Liver (tissue), 9 donors: ENCODE data around the gene MEGF11. TPM values are rescaled to one million over a fixed set of nuclear protein-coding genes. Genes with fewer than 3 reads are reported as not detected.

Experiments
- DNase-seq: peaks from one replicate; pipeline ENCODE4 v3.0.0-alpha.2; 2017; ENCODE audit warnings: low spot score
- H3K27ac ChIP-seq, 2 donors: one replicate each; pipeline ENCODE4 v1.7.0; 2013; ENCODE audit warnings: inconsistent platforms in 2 of 2, low read length in 2 of 2, control low read depth in 1 of 2, low read depth in 1 of 2, mild to moderate bottlenecking in 1 of 2
- H3K27me3 ChIP-seq, 4 donors: one replicate each; pipeline versions ENCODE4 v1.6.1 to v1.7.0; 2013; ENCODE audit warnings: low read length in 3 of 4, inconsistent platforms in 1 of 4, mild to moderate bottlenecking in 1 of 4, moderate library complexity in 1 of 4; ENCODE audit not compliant: control insufficient read depth in 4 of 4, insufficient read depth in 4 of 4
- H3K36me3 ChIP-seq, 4 donors: one replicate each; pipeline versions ENCODE4 v1.6.1 to v1.7.0; 2013; ENCODE audit warnings: low read length in 3 of 4, mild to moderate bottlenecking in 3 of 4, low read depth in 1 of 4, moderate library complexity in 1 of 4; ENCODE audit not compliant: control insufficient read depth in 4 of 4, insufficient read depth in 3 of 4
- H3K4me1 ChIP-seq, 4 donors: one replicate each; pipeline versions ENCODE4 v1.6.1 to v1.7.0; 2013; ENCODE audit warnings: low read length in 3 of 4, mild to moderate bottlenecking in 3 of 4, moderate library complexity in 1 of 4; ENCODE audit not compliant: control insufficient read depth in 4 of 4, insufficient read depth in 4 of 4
- H3K4me3 ChIP-seq, 3 donors: one replicate each; pipeline versions ENCODE4 v1.6.1 to v1.7.0; 2013; ENCODE audit warnings: low read length in 3 of 3, control low read depth in 1 of 3, low read depth in 1 of 3, mild to moderate bottlenecking in 1 of 3
- H3K9ac ChIP-seq, 2 donors: one replicate each; pipeline ENCODE4 v1.7.0; 2013; ENCODE audit warnings: low read length in 2 of 2, mild to moderate bottlenecking in 2 of 2, moderate library complexity in 2 of 2, control low read depth in 1 of 2, low read depth in 1 of 2
- H3K9me3 ChIP-seq, 4 donors: one replicate each; pipeline versions ENCODE4 v1.6.1 to v1.7.0; 2013; ENCODE audit warnings: low read length in 3 of 4; ENCODE audit not compliant: control insufficient read depth in 4 of 4
- ATF3 ChIP-seq: IDR thresholded peaks from 2 replicates; pipeline ENCODE4 v1.6.1; 2016; ENCODE audit warnings: antibody characterized with exemption
- EGR1 ChIP-seq, 2 donors: IDR thresholded peaks; 2 replicates each; pipeline ENCODE4 v1.6.1; 2016 to 2018; ENCODE audit warnings: antibody characterized with exemption in 2 of 2, low read depth in 2 of 2
- FOXA1 ChIP-seq: IDR thresholded peaks from 2 replicates; pipeline ENCODE4 v1.6.1; 2016; ENCODE audit warnings: antibody characterized with exemption
- FOXA2 ChIP-seq: IDR thresholded peaks from 2 replicates; pipeline ENCODE4 v1.6.1; 2016; ENCODE audit warnings: antibody characterized with exemption
- GABPA ChIP-seq, 2 donors: IDR thresholded peaks in 1 of 2; conservative IDR thresholded peaks in 1 of 2; 2 replicates each; pipeline ENCODE4 v1.6.1; 2016; ENCODE audit warnings: antibody characterized with exemption in 2 of 2, mild to moderate bottlenecking in 1 of 2, moderate library complexity in 1 of 2
- HNF4A ChIP-seq, 2 donors: conservative IDR thresholded peaks; 2 replicates each; pipeline ENCODE4 v1.6.1; 2016; ENCODE audit warnings: antibody characterized with exemption in 2 of 2, mild to moderate bottlenecking in 2 of 2
- HNF4G ChIP-seq: IDR thresholded peaks from 2 replicates; pipeline ENCODE4 v1.6.1; 2016; ENCODE audit warnings: antibody characterized with exemption
- JUND ChIP-seq, 2 donors: IDR thresholded peaks; 2 replicates each; pipeline ENCODE4 v1.6.1; 2016; ENCODE audit warnings: antibody characterized with exemption in 2 of 2
- NR2F2 ChIP-seq: IDR thresholded peaks from 2 replicates; pipeline ENCODE4 v1.6.1; 2016; ENCODE audit warnings: antibody characterized with exemption
- RAD21 ChIP-seq, 2 donors: IDR thresholded peaks; 2 replicates each; pipeline ENCODE4 v1.6.1; 2016; ENCODE audit warnings: antibody characterized with exemption in 2 of 2, mild to moderate bottlenecking in 2 of 2
- RXRA ChIP-seq, 2 donors: IDR thresholded peaks; 2 replicates each; pipeline ENCODE4 v1.6.1; 2017 to 2018; ENCODE audit warnings: antibody characterized with exemption in 2 of 2, mild to moderate bottlenecking in 1 of 2
- SP1 ChIP-seq: IDR thresholded peaks from 2 replicates; pipeline ENCODE4 v1.6.1; 2018; ENCODE audit warnings: antibody characterized with exemption, mild to moderate bottlenecking
- TAF1 ChIP-seq: conservative IDR thresholded peaks from 2 replicates; pipeline ENCODE4 v1.6.1; 2016; ENCODE audit warnings: antibody characterized with exemption, mild to moderate bottlenecking
- YY1 ChIP-seq: IDR thresholded peaks from 2 replicates; pipeline ENCODE4 v1.6.1; 2016; ENCODE audit warnings: antibody characterized with exemption, mild to moderate bottlenecking
- WGBS: extraction: QIAGEN DNeasy Blood & Tissue Kit; methylation state at CpG from one replicate; pipeline ENCODE4 v1.1.7; 2013; 5-methylcytosine and 5-hydroxymethylcytosine counted together
- polyA plus RNA-seq, 2 donors: library from polyadenylated mRNA; stranded (reverse) in 1 of 2; unstranded in 1 of 2; fragments of 200-250 nt in 1 of 2; fragments of >200 nt in 1 of 2; fragmentation: Nextera tagmentation in 1 of 2; extraction: Ambion mirVana in 1 of 2; gene quantifications; one replicate each; pipeline versions ENCODE4 v1.2.1 to v1.2.3, GENCODE V29; 2013 to 2015
- total RNA-seq, 2 donors: library from RNA; depleted of rRNA; stranded (reverse); fragments of >200 nt; gene quantifications; one replicate each; pipeline ENCODE4 v1.2.3, GENCODE V29; 2014
- TF ChIP-seq, protein P1 (sequence below): IDR thresholded peaks from 2 replicates; pipeline ENCODE4 v1.6.1; 2016; ENCODE audit warnings: antibody characterized with exemption
- TF ChIP-seq, protein P2 (sequence below): IDR thresholded peaks from 2 replicates; pipeline ENCODE4 v1.6.1; 2016; ENCODE audit warnings: antibody characterized with exemption
- TF ChIP-seq, protein P3 (sequence below): fragments of 150-350 bp; IDR thresholded peaks from 2 replicates; pipeline ENCODE4 v1.5.1; 2017; ENCODE audit warnings: improper control_type of control experiment, low read depth, low read length; ENCODE audit not compliant: missing input control
- TF ChIP-seq, protein P4 (sequence below): IDR thresholded peaks from 2 replicates; pipeline ENCODE4 v1.6.1; 2016; ENCODE audit warnings: antibody characterized with exemption, mild to moderate bottlenecking
- donor health status: healthy.
- donor health status: healthy.
- donor health status: healthy.
- donor health status: healthy.
- donor health status: healthy.

MEGF11 gene
- total and polyA plus RNA-seq, 4 donors = under 0.01 to 0.51 (median 0.03) TPM; not detected in 1

- 79% methylated on average over 14 of the region's 14 CpGs for WGBS
- Histone ChIP-seq H3K27me3 (peaks cover 0 to 3% (median 1%) of the 10 kb centered on the region in 4 donors), H3K4me1 (no peaks in the 10 kb centered on the region), H3K36me3 (no peaks in the 10 kb centered on the region), H3K27ac (no peak overlapping the region), H3K9ac (no peak overlapping the region), H3K9me3 (peaks cover 0 to 4% (median under 1%) of the 10 kb centered on the region in 4 donors), H3K4me3 (no peak overlapping the region)
- no peak for TF ChIP-seq YY1
- no peak for TF ChIP-seq NR2F2
- no peak for TF ChIP-seq ATF3
- TF ChIP-seq, protein P1, sequence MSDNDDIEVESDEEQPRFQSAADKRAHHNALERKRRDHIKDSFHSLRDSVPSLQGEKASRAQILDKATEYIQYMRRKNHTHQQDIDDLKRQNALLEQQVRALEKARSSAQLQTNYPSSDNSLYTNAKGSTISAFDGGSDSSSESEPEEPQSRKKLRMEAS = no peak
- DNase-seq = no peak
Observed at GRCh38 chr15:66233487-66234415, 19.8 kb downstream of the MEGF11 start.

DNA sequence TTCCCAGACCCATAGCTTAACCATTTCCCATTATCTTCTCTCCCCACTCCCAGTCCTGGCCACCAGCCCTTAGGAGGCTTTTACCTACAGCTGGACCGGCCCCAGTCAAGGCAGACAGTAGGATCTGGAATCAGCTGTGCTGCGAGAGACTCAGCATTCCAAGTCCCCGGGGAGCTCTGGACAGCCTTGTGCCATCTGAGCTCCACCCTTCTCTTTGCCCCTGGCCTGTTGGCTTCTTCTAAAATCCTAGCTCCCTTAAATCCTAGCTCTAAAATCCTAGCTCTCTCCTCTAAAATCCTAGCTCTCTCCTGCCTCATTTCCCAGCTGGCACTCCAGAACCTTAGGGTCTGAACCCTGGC, 21.3 kb downstream of the MEGF11 start:
- Histone ChIP-seq H3K27me3 (peaks cover 0 to 3% (median 0%) of the 10 kb centered on the region in 4 donors), H3K27ac (no peak overlapping the region), H3K36me3 (no peaks in the 10 kb centered on the region), H3K4me1 (no peaks in the 10 kb centered on the region), H3K9ac (no peak overlapping the region), H3K4me3 (no peak overlapping the region), H3K9me3 (peaks cover 0 to 6% (median 2%) of the 10 kb centered on the region in 4 donors)
- no peak for DNase-seq
- WGBS = 72% methylated on average over 3 of the region's 3 CpGs
- TF ChIP-seq, protein P2, sequence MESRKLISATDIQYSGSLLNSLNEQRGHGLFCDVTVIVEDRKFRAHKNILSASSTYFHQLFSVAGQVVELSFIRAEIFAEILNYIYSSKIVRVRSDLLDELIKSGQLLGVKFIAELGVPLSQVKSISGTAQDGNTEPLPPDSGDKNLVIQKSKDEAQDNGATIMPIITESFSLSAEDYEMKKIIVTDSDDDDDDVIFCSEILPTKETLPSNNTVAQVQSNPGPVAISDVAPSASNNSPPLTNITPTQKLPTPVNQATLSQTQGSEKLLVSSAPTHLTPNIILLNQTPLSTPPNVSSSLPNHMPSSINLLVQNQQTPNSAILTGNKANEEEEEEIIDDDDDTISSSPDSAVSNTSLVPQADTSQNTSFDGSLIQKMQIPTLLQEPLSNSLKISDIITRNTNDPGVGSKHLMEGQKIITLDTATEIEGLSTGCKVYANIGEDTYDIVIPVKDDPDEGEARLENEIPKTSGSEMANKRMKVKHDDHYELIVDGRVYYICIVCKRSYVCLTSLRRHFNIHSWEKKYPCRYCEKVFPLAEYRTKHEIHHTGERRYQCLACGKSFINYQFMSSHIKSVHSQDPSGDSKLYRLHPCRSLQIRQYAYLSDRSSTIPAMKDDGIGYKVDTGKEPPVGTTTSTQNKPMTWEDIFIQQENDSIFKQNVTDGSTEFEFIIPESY = no peak
- TF ChIP-seq JUND (IDR thresholded peaks at IDR 0.05) (no peak), NR2F2 (no peak), RAD21 (IDR thresholded peaks at IDR 0.05) (no peak), SP1 (no peak), YY1 (no peak), FOXA2 (no peak), RXRA (IDR thresholded peaks at IDR 0.05) (no peak), ATF3 (no peak), EGR1 (IDR thresholded peaks at IDR 0.05; ENCODE audit: low read depth in 2 of 2) (no peak), TAF1 (no peak), HNF4G (no peak), HNF4A (conservative IDR thresholded peaks at IDR 0.05) (no peak), GABPA (IDR thresholded peaks at IDR 0.05 in 1 of 2, conservative IDR thresholded peaks at IDR 0.05 in 1 of 2) (no peak), FOXA1 (no peak)
- TF ChIP-seq, protein P3, sequence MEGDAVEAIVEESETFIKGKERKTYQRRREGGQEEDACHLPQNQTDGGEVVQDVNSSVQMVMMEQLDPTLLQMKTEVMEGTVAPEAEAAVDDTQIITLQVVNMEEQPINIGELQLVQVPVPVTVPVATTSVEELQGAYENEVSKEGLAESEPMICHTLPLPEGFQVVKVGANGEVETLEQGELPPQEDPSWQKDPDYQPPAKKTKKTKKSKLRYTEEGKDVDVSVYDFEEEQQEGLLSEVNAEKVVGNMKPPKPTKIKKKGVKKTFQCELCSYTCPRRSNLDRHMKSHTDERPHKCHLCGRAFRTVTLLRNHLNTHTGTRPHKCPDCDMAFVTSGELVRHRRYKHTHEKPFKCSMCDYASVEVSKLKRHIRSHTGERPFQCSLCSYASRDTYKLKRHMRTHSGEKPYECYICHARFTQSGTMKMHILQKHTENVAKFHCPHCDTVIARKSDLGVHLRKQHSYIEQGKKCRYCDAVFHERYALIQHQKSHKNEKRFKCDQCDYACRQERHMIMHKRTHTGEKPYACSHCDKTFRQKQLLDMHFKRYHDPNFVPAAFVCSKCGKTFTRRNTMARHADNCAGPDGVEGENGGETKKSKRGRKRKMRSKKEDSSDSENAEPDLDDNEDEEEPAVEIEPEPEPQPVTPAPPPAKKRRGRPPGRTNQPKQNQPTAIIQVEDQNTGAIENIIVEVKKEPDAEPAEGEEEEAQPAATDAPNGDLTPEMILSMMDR = no peak
- TF ChIP-seq, protein P1 = no peak
- TF ChIP-seq, protein P4, sequence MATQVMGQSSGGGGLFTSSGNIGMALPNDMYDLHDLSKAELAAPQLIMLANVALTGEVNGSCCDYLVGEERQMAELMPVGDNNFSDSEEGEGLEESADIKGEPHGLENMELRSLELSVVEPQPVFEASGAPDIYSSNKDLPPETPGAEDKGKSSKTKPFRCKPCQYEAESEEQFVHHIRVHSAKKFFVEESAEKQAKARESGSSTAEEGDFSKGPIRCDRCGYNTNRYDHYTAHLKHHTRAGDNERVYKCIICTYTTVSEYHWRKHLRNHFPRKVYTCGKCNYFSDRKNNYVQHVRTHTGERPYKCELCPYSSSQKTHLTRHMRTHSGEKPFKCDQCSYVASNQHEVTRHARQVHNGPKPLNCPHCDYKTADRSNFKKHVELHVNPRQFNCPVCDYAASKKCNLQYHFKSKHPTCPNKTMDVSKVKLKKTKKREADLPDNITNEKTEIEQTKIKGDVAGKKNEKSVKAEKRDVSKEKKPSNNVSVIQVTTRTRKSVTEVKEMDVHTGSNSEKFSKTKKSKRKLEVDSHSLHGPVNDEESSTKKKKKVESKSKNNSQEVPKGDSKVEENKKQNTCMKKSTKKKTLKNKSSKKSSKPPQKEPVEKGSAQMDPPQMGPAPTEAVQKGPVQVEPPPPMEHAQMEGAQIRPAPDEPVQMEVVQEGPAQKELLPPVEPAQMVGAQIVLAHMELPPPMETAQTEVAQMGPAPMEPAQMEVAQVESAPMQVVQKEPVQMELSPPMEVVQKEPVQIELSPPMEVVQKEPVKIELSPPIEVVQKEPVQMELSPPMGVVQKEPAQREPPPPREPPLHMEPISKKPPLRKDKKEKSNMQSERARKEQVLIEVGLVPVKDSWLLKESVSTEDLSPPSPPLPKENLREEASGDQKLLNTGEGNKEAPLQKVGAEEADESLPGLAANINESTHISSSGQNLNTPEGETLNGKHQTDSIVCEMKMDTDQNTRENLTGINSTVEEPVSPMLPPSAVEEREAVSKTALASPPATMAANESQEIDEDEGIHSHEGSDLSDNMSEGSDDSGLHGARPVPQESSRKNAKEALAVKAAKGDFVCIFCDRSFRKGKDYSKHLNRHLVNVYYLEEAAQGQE = no peak
